HL-60/S4 treated with retinoic acid at 250 ng/mL for 4 days and 3 days (cell line): ENCODE data around the gene SOCS6.
"Not testable (repeated sequence)": the region's sequence is repeated elsewhere in the genome, so short reads cannot be mapped to it uniquely, and the experiment has no call there.

Source experiments
- in situ Hi-C: fragments of 300-500 bp; cut with MboI; formaldehyde crosslinking; loops from 2 replicates; pipeline ENCODE4 v1.7.0; 2022; ENCODE audit warnings: low sequenced_read_pairs

The SOCS6 gene

DNA sequence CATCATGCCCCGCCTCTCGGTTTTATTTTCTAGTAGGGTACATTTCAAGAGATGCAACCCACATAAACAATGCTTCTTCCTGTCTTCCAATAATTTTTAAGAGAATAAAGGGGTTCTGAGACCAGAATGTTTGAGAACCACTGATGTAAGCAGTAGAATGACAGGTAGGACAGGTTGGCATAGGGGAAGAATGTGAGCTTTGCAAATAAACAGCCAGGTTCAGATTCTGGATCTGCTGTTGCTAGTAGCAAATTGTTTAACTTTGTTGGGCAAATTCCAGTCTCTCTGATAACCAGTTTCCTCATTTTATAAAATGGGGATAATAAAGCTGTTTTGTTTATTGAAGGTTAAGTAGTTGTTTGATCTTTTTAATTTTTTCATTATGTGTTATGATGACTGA, 32.8 kb downstream of the SOCS6 start:
- in situ Hi-C loops: no loop called here

DNA sequence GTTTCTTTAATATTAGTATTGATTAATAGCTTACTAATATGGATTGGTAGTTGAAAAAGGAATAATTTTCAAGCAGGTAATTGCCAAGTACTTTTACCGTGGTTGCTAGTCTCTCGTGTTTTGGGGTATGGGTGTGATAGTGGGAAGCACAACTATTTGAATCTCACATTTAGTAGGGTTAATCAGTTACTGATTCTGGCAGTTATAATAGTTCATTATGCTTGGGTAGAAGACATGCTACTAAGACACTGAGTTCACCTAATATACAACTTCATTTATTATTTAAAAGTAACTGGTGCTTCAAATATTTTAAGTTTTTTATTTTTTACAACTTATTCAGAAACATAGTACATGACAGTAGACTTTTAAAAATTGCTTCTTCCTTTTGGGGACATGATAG, 33.5 kb downstream of the SOCS6 start:
- in situ Hi-C loops: no loop called here

DNA sequence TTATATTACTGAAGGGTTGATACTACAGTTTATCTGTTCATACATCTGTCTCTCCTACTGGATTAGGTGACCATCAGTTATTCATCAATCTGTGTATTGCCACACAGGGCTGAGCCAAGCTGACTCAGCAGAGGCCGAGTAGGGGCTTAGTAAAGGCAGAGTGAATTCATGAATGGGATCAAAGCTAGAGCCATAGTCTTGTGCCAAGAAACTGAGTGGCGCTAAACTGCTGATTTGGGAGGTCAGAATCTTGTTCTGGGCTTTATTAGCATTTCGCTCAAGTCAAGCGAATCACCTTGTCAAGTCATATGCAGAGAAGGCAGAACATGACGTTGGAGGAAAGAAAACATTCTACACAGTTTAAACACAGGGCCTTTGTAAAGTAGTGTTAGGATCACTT, 34.1 kb downstream of the SOCS6 start:
- in situ Hi-C loops: no loop called here

DNA sequence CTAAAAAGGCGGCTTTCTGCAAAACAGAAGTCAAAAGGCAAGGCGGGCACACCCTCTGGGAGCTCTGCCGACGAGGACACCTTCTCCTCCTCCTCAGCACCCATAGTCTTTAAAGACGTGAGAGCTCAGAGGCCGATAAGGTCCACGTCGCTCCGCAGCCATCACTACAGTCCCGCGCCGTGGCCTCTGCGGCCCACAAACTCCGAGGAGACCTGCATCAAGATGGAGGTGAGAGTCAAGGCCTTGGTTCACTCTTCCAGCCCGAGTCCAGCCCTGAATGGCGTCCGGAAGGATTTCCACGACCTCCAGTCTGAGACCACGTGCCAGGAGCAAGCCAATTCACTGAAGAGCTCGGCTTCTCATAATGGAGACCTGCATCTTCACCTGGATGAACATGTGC, 36.1 kb downstream of the SOCS6 start:
- in situ Hi-C loops: no loop called here

DNA sequence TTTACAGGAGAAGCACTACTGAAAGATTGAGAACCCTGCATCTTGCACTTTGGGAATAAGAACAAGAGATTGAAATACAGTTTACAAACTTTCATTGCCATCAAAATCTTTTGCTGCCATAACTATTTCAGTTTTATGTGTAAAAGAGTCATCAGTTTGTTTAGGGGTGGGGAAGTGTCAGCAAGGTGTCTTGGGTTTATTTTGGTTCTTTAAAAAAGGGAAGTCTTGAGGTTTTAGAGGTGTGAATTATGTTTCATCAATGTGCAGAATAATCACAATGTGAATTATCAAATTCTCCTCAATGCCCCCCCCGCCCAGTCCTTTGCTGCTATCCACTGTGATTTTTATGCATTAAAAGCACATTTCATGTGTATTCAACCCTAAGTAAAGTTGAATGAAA, 37.4 kb downstream of the SOCS6 start:
- in situ Hi-C loops: no loop called here

DNA sequence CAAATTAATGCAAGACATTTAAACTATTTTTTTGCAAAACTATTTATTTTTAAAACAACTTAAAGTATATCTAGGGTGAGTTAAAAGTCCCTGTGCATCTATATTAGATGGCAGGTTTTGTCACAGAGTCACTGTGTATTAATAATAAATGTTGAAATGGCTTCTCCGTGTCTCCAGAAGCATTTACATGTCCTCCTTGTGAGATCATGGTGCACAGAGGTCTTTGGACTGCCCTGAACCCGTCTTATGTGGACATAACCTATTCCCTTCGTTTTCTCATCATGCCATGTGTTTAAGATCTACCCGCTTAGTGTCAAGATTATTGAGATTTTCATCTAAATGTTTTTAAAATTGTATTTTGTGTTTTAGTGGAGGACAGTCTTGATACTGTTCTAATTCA, 39.3 kb downstream of the SOCS6 start:
- in situ Hi-C loops: no loop called here

DNA sequence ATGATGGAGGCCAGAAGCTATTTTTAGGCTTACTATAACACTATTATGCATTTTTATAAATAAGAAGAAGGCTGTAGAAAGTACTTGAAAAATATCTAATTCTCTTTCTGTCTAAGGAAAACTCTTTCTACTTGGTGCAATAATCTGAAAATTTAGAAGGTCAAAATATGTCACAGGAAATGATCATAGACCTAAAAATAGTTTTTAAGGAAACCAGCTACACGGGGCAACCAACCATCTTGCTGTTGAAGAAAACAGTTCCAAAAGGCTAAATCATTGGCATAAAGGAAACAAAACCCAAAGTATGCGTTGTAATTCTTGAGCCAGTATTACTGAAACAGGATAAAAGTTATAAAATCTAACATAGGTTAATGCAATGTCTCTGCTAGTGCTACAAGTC, 40.2 kb downstream of the SOCS6 start:
- in situ Hi-C loops: no loop called here

DNA sequence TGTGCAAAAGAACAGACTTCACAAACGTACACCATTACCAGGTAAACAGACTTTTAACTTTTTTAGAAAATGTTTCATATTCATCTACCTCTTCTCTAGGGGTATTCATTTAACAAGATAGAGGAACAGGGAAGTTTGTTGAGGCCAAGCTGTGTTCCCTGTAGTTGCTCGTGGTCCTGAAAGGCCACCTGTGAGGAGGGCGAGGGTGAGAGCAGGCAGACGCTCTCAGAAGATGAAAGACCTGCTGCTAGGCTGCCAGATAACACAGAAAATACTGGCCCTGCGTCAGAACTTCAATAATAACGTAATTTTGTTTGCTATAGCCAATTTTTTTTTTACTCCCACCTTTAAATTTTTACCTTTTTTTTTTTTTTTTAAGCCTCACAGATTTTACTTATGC, 42.0 kb downstream of the SOCS6 start:
- in situ Hi-C loops: no loop called here

DNA sequence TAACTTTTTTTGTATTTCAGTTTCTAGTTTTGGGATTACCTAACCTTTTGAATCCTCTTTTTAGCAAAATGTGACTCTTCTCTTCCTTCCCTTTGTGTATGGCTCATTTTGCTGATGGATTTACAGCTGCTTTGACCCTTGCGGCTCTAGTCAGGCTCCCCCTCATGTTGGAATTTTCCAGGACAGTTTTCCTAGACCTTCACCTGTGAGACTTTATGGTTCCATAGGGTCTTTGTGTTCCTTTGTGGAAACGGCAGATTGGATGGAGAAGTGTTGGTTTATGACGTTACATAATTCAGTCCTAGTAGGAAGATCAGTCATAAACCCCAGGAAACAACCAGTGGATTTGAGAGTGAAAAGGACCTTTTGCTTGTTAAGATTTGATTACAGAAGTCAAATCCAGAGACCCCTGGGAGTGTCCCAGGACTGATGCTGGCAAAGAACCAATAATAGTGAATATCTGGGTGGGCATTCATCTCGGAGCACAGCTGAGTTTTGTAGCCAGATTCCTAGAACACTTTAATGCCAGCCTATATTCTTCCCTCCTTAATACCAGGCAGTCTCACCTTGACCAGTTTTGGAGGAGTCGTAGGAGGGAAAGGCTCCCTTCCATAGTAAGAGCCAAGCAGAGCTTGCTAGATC, 42.7 kb downstream of the SOCS6 start:
- in situ Hi-C loops: no loop called here

DNA sequence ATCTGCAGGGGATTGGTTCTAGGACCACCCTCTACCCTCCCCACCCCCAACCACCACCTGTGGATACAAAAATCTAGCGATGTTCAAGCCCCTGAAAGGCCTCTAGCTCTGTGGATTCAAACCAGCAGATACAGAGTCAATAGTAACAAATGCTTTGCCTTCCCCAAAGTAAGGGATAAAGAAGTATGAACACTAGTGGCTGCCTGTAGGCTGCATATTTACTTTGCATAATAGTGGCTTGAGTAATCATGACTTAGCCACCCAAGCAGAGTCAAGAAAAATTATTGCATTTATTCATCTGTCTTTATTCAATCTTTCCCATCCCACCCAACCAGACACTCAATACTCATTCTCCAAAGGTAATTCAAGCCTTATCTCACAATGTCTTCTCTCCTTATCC, 43.8 kb downstream of the SOCS6 start:
- in situ Hi-C loops: no loop called here

DNA sequence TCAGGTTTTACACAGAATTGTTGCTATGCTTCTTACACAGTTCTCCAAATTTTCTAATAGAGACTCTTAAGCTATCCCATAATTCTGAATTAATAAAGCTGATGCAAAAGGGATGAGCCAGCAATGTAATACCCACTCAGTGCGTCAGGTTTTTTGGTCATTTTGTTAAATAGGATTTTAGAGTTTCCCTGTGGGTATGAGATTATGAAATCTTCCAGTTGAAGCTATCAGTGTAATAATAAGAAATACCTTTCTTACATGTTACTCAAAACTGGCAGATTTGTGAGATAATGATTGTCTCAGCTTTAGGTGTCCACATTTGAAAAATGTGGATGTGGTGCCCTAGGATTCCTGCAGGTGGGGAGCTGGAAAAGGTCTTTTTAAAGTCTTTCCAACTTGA, 44.5 kb downstream of the SOCS6 start:
- in situ Hi-C loops: no loop called here

DNA sequence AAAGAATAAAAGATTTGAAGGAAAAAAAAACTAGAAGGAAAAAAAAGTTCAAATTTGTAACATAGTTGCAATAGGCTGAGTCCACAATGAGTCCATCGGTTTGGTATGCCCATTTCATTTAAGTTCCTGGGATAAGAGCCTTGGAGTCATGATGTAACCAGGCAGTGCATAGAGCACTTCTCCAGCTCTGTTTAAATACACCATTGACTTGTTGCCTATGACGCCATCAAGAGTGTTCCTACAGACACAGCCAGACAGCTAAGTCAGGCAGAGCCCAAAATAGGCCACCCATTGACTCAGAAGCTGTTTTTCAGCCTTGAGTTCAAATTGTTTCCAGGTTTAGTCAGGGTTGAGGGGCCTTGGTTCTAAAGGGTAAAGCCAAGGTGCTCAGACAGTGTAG, 44.9 kb downstream of the SOCS6 start:
- in situ Hi-C loops: no loop called here

DNA sequence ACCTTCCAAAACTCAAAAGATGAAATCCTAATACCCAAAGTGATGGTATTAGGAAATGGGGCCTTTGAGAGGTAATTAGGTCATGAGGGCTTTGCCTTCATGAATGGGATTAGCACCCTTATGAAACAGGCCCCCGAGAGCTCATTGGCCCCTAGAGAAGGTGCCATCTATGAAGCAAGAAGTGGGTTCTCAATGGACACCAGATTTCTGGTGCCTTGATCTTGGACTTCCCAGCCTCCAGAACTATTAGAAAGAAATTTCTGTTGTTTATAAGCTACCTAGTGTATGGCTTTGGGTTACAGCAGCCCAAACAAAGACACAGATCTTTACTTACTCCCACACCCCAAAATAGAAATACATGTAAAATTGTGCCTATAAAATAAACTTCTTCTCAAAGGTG, 45.4 kb downstream of the SOCS6 start:
- in situ Hi-C loops: no loop called here

DNA sequence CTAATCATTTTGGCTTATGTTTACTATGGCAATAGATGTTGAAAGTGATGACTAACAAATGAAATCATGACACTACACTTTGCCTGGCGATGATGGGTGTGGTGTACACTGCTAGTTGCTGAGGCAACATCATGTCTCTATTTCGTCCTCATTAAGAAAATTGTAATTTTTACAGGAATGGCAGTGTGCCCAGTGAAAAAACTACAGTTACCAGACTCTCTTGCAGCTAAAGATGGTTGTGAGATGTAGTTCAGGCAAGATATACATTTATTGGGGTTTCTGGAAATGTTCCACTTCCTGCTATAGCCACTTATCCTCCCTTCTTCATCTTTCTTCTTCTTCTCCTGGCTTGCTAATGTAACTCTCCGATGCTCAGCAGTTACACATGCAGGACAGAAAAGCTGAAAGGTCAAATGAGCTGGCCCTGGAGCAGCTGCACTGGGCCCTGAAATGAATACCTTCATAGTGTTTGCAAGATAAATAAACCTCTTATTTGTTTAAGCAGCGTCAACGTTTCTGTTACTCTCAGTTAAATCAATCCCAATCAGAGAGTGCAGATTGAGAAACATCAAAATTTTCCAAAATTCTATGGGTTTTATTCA, 46.0 kb downstream of the SOCS6 start:
- in situ Hi-C loops: no loop called here

DNA sequence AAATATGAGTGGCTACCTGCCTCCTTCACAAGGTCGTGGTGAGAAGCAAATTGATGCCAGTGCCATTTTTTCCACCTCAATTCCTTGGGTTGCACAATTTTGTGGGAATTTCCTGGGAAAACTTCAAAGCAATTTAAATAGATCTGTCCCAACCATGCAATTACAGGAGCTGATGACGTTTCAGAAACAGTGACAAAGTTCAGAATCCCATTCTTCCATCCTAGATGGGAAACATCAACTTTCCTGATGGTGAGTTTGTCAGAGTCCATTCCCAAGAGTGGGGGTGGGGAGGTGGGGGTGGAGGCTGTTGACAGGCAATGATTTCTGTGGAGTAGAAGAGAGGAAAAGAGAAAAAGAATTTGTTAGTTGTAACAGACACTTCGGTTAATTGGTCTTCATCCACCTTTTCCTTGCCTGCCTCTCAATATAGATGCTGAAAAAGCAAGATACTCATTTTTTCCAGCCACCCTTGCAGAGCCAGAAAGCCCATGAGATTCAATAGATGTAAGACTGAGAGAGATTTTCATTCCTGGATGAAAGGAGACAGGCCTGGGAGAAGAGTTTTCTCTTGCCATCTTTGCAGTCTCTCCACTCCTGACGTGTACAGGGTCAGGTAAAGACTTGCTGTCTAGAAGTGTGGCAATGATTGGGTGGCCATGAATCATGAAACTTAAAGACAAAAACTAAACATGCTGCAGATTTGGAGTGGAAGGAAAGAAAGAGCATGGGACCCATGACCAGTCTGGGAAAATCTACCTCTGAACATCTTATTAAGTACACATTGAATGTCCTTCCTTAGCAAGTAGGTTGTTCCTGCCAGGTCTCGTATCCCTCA, 47.3 kb downstream of the SOCS6 start:
- in situ Hi-C loops: no loop called here

DNA sequence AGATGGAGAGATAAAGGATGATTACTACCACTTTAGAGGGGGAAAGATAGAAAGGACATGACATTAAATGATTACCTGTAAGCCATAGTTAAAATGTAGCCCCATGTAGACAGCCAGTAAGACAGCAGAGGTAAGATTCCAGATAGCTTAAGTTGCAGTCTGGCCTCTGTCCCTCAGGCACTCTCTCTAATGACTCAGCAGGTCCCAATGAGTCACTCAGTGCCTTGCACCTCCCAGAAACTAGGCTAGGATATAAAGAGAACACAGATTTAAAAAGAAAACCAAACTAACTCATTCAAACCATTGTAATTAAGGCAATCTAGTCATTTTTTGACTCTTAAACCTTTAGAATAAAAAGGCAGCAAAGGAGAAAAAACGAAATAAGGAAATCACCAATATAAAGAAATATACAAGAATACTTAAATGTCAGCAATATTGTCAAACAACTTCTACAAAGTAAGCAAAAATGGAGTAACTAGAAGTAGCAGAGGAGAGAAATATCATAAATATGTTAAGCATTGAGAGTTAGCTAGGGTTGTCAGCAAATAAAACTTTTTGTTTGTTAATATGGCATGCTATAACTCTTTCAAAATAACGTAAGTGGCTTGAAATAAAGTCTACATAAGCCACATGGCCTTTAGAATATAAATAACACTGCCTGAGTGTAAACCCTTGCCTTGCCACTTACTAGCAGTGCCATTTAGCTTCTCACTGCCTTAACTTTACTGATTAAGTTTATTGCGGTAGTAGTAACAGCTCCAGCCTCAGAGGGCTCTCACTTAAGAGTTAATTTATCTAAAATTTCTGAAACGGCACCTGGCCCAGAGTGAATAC, 48.5 kb downstream of the SOCS6 start:
- in situ Hi-C loops: no loop called here

DNA sequence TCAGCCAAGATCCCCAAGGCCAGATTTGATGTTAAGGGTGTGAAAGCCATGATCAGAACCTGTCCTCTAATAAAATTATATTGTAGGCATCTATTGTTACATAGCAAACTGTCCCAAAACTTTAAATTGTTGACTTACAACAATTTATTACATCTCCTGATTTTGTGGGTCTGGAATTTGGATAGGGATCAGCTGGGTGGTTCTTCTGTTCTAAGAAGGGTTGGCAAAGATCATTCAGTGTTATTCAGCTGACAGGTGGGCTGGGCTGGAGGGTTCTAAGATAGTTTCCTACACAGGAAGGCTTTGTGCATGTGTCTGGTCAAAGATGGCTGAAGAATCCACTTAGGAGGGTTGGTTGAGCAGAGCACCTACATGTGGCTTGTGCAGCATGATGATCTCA, 50.0 kb downstream of the SOCS6 start:
- in situ Hi-C loops: no loop called here

DNA sequence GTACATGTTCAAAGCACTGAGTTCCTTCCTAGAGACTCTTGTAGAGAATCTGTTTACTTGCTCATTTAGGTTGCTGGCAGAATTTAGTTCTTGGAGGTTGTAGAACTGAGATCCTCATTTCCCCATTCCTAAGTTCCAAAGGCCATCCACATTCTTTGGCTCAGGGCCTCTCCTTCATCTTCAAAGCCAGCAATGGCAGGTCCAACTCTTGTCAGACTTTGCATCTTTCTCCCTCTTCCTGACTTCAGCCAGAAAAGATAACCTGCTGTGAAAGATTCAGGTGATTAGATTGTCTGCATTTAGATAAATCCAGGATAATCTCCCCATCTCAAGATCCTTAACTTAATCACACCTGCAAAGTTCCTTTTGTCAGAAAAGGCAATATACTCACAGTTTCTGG, 51.1 kb downstream of the SOCS6 start:
- in situ Hi-C loops: no loop called here

DNA sequence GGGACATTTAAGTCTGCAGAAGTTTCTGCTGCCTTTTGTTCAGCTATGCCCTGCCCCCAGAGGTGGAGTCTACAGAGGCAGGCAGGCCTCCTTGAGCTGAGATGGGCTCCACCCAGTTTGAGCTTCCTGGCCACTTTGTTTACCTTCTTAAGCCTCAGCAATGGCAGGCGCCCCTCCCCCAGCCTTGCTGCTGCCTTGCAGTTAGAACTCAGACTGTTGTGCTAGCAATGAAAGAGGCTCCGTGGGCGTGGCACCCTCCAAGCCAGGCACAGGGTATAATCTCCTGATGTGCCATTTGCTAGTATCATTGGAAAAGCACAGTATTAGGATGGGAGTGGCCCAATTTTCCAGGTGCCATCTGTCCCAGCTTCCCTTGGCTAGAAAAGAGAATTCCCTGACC, 59.6 kb downstream of the SOCS6 start:
- in situ Hi-C loops: not testable (repeated sequence)

DNA sequence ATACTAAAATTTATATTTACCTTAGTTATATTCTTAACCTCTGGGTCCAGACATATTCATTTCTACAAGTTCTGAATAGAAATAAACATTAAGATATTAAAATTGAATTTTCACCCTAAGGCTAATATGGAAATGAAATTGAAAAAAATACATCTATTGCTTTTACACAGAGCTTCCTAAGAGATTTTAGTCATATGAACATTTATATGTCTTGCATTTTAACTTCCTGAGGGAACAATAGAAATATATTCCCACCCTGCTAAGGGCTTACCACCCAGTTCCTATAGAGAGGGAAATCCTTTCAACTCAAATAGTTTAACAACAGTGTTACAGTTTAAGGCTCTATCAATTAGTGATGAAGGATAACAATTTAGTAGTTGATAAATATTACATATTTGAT, 60.5 kb downstream of the SOCS6 start:
- in situ Hi-C loops: no loop called here

DNA sequence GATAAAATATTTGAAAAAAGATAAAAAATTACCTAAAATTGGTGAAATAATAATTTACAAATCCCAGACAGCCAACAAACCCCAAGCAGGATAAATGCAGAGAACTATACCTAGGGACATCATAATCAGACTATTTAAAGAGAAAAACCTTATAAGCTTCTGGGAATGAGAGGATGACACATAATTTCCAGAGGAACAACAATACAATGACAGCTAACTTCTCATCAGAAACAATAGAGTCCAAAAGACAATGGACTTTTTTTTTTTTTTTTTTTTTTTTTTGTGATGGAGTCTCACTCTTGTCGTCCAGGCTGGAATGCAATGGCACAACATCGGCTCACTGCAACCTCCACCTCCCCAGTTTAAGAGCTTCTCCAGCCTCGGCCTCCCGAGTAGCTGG, 65.2 kb downstream of the SOCS6 start:
- in situ Hi-C loops: no loop called here
